HG02588 (cell line): ENCODE results near the gene OLAH.

Experiments
- ATAC-seq: cut with Tn5 transposase; IDR thresholded peaks from one replicate; pipeline ENCODE4 v1.9.1; 2021; ENCODE audit warnings: mild to moderate bottlenecking, moderate library complexity; ENCODE audit not compliant: unreplicated experiment

OLAH gene

GRCh38 chr10:15068802-15069201 is 25.1 kb downstream of the OLAH start:
- ATAC-seq, result no peak

DNA sequence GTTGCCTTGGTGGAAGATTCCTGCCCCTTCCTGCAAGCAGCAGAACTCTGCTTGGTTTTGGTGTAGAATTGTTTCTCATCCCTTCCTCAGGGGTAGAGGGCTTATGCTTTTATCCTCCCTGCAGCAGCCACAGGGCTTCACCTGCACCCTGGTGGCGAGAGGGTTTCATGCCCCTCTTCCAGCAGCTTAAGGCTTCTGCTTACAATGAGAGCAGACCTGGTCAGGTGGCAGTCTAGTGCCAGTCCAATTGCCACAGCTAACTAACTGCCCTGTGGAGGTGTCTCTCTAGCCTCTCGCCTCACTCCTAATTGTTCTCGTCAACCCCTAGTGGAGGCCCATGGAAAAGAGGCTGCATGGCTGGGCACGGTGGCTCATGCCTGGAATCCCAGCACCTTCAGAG is 25.5 kb downstream of the OLAH start:
- no peak for ATAC-seq

DNA sequence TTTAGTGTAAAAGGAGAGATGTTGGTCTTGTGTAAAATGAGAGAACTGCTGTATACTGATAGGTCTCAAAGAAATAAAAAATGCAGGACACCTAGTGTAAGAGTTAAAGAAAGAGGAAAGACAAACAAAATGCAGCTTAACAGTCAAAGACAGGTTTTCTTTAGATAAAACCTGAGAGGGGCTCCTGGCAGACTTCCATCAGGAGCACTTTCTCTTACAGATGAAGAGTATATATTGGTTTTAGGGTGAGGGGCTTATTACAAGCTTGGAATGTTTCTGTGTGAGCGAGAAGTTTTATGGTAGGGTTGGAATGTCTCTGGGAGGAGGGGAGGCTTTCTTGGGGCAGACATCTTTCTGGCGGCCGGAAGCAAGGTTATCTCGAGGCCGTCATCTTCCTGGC is 28.6 kb downstream of the OLAH start:
- no peak for ATAC-seq

GRCh38 chr10:15075421-15075820 is 31.7 kb downstream of the OLAH start:
- ATAC-seq, result no peak

GRCh38 chr10:15083674-15084501 is 40.1 kb downstream of the OLAH start:
- no peak for ATAC-seq

GRCh38 chr10:15084502-15084922 is 40.8 kb downstream of the OLAH start:
- ATAC-seq, result no peak

DNA sequence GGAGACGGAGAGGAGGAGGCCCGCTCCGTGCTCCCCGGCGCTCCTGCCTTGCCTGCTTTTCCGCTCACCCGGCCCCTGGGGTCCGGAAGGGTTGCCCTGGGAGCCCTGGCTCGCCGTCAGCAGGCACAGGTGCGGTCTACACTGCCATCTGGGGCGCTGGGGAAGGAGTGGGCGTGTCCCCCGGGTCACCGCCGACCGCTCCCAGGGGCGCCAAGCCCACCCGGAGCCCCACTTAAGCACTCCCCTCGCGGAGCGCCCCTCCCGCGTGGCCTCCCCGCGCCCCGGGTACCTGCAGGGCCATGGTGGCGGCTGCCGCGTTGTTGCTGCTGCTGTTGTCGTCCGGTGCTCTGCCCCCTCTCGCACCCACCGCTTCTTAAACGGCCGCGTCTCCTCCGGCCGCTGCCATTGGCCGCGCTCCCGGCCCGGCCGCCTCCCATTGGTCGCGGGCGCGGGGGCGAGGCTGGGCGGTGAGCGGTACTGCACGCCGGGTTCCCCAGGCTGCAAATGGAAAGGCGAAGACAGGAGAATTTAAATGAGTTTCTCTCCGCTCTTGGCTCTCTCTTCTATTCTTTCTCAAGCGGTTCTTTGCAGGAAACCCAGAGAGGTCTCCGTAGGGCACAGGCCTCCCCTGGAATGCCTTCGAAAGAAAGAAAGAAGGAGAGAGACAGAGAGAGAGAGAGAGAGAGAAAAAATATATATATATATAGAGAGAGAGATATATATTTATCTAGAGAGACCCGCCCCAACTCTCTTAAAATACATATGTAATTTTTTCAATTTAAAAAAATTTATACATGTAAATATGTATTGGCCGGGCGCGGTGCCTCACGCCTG is 44.9 kb downstream of the OLAH start, which contains the start of gene ACBD7:
TSS of gene ACBD7 (minus strand) at position 349 of the 834 bp plus-strand sequence. CDS start at position 301, 48 bp downstream.
- ATAC-seq, result peak; percentile 100

DNA sequence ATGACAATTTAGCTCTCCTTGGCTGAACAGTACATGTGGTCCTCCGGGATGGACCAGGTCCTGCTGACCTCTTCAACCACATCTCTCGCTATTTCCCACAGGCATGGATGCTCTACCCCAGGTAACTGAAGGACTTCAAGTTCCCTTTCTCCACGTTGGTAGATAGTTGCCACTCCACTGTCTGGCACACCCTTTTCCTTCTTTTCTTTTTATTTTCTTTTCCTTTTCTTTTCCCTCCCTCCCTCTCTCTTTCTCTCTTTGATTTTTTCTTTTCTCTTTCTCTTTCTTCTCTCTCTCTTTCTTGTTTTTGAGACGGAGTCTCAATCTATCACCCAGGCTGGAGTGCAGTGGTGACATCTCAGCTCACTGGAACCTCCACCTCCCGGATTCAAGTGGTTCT is 47.7 kb downstream of the OLAH start:
- no peak for ATAC-seq

- no peak for ATAC-seq
Measured at GRCh38 chr10:15092855-15093408, 49.2 kb downstream of the OLAH start.

DNA sequence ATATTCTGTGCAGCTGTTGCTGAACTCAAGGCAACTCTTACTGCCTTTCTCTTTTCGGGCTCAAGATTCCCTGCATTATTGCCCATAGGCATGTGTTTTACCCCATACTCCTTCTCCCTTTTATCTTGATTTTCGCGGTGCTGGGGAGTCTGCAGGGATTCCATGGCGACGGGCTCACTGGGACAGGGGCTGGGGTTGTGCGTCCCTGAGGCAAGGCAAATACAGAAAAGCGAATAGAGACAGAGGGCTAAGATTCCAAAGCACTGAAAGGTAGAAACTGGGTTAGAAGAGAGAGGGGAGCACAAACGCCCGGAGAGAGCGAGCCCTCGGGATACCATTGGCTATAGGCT is 52.9 kb downstream of the OLAH start:
- ATAC-seq, result no peak

GRCh38 chr10:15097011-15097812 is 53.5 kb downstream of the OLAH start, which contains the start of gene RPP38:
Gene RPP38 (plus strand): TSS chr10:15097355. CDS start chr10:15103315, 5,960 bp downstream.
- peak; percentile 87 for ATAC-seq

- ATAC-seq, result no peak
Measured at GRCh38 chr10:15099886-15100285, 56.1 kb downstream of the OLAH start.

DNA sequence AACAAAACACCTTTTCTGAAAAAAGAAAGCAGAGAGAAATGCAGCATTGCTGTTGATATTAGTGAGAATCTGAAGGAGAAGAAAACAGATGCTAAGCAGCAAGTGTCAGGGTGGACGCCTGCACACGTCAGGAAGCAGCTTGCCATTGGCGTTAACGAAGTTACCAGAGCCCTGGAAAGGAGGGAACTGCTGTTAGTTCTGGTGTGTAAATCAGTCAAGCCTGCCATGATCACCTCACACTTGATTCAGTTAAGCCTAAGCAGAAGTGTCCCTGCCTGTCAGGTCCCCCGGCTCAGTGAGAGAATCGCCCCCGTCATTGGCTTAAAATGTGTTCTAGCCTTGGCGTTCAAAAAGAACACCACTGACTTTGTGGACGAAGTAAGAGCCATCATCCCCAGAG is 59.8 kb downstream of the OLAH start:
- ATAC-seq, result no peak

- ATAC-seq, result peak; percentile 72
Measured at GRCh38 chr10:15106352-15107013, 62.7 kb downstream of the OLAH start.

GRCh38 chr10:15112657-15113056 is 68.9 kb downstream of the OLAH start:
- ATAC-seq, result no peak

DNA sequence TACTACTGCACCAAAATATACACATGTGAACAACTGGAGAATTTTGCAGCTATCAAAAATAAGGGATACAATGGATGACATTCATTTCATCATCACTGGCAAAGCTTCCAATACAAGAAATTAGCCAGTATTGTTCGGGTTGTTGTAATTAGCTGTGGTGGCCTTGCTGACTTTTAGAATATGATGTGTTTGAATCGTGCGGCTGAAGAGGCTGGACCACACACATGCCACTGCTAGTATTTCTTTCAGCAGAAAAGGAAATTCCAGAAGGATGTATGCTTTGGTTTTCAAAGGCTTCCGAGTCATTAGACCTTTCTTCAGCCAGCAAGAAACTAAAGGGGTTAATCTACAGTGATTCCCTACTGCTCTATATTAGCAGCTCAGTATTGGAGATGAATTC is 70.0 kb downstream of the OLAH start:
- ATAC-seq, result no peak

- no peak for ATAC-seq
Measured at GRCh38 chr10:15116225-15116624, 72.5 kb downstream of the OLAH start.

DNA sequence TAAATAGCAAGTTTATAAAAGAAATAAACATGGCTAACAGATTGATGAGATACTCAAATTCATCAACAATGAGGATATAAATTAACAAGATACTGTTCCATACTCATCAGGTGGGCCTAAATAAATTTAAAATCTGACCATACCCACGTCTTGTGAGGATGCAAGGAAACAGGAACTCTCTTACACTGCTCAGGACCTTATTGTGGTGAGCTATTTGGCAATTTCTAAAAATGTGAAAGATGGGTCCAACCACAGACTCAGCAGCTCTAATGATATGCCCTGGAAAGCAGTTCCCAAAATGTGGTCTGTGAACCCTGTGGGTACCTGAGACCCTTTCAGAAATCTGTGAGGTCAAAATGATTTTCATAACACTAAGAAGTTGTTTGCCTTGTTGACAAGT is 74.9 kb downstream of the OLAH start:
- no peak for ATAC-seq

GRCh38 chr10:15120523-15120922 is 76.8 kb downstream of the OLAH start:
- no peak for ATAC-seq

GRCh38 chr10:15121707-15122106 is 78.0 kb downstream of the OLAH start:
- ATAC-seq, result no peak
